HepG2 (cell line): ENCODE data around the gene UPF3A. TPM values are rescaled to one million over a fixed set of nuclear protein-coding genes. Genes with fewer than 3 reads are reported as not detected.

Experiments used
- ATAC-seq: fragments of 200-7000 bp; cut with Tn5 transposase; 3 replicates; pipeline ENCODE4 v1.9.1; 2020; ENCODE audit warnings: mild to moderate bottlenecking, moderate library complexity
- BruUV-seq: library from RNA; stranded (reverse); fragments of 400-500 nt; replicated peaks from 2 replicates; lab custom pipeline; 2021; lab: Mats Ljungman, UMichigan
- CTCF ChIA-PET: fragments of 300-600 bp; formaldehyde crosslinking; extraction: SDS; loops from one replicate; lab custom pipeline; 2021; ENCODE audit warnings: low total read pairs, inconsistent platforms, low intra/inter-chr PET ratio; lab: Yijun Ruan, JAX
- POLR2A ChIA-PET: fragments of 350-600 bp; sonication (Branson Sonifier 250); formaldehyde crosslinking; loops from one replicate; lab custom pipeline; 2020; ENCODE audit warnings: antibody characterized with exemption, inconsistent platforms; lab: Yijun Ruan, JAX
- DNase-seq: peaks from one replicate; pipeline ENCODE4 v3.0.0-alpha.2; 2015; ENCODE audit warnings: low spot score
- FAIRE-seq: peaks from 3 replicates; lab custom pipeline; 2011; peaks lifted over from hg19 to GRCh38; lab: Jason Lieb, UNC
- H2AFZ ChIP-seq: one replicate; pipeline ENCODE4 v1.6.1; 2011; ENCODE audit warnings: low read length, inconsistent platforms
- H3K27ac ChIP-seq: fragments of 300-600 bp; 3 replicates; pipeline ENCODE4 v1.8.0; 2011; ENCODE audit warnings: mixed run types, mild to moderate bottlenecking, mixed read lengths, low read length, inconsistent platforms; ENCODE audit not compliant: insufficient read depth; ENCODE audit errors: extremely low read length
- H3K27me3 ChIP-seq, 2 experiments: fragments of 200-600 bp in 1 of 2; 2 replicates in 1 of 2; 3 replicates in 1 of 2; pipeline versions ENCODE4 v1.6.0 to v1.8.0; 2011; ENCODE audit warnings: low read length in 2 of 2, mild to moderate bottlenecking in 2 of 2, moderate library complexity in 2 of 2, inconsistent platforms in 1 of 2; ENCODE audit not compliant: insufficient read depth in 2 of 2, control insufficient read depth in 1 of 2
- H3K36me3 ChIP-seq, 2 experiments: fragments of 200-600 bp in 1 of 2; replicated peaks in 1 of 2; 2 replicates in 1 of 2; 3 replicates in 1 of 2; pipeline versions ENCODE4 v1.5.1 to v1.8.0; 2011; ENCODE audit warnings: low read length in 2 of 2, inconsistent platforms in 1 of 2; ENCODE audit not compliant: insufficient read depth in 2 of 2, control insufficient read depth in 1 of 2
- H3K4me1 ChIP-seq: 2 replicates; pipeline ENCODE4 v1.5.1; 2012; ENCODE audit warnings: low read length, inconsistent platforms; ENCODE audit not compliant: insufficient read depth
- H3K4me2 ChIP-seq: 2 replicates; pipeline ENCODE4 v1.6.0; 2011; ENCODE audit warnings: low read depth, low read length, inconsistent platforms
- H3K4me3 ChIP-seq, 3 experiments: fragments of 200-600 bp in 1 of 3; sonication (generic), shearing (Covaris generic) in 1 of 3; replicated peaks in 1 of 3; 2 replicates each; pipeline ENCODE4 v1.5.1; 2011 to 2016; ENCODE audit warnings: low read length in 3 of 3, inconsistent platforms in 2 of 3, low read depth in 2 of 3, mild to moderate bottlenecking in 2 of 3, control low read depth in 1 of 3, mixed read lengths in 1 of 3; ENCODE audit not compliant: insufficient read depth in 1 of 3
- H3K79me2 ChIP-seq: one replicate; pipeline ENCODE4 v1.6.1; 2011; ENCODE audit warnings: low read length, inconsistent platforms; ENCODE audit not compliant: insufficient read depth
- H3K9ac ChIP-seq: 2 replicates; pipeline ENCODE4 v1.6.0; 2011; ENCODE audit warnings: mild to moderate bottlenecking, low read depth, low read length, inconsistent platforms; ENCODE audit not compliant: insufficient read depth
- H3K9me3 ChIP-seq: 2 replicates; pipeline ENCODE4 v1.5.1; 2012; ENCODE audit warnings: mild to moderate bottlenecking, low read length
- H4K20me1 ChIP-seq: 2 replicates; pipeline ENCODE4 v1.6.0; 2011; ENCODE audit warnings: inconsistent platforms, mild to moderate bottlenecking, low read length, moderate library complexity; ENCODE audit not compliant: insufficient read depth
- BCL6 ChIP-seq: IDR thresholded peaks from 2 replicates; pipeline ENCODE4 v1.6.1; 2016; ENCODE audit warnings: missing genetic modification reagents, missing compliant biosample characterization
- KDM1A ChIP-seq: IDR thresholded peaks from 2 replicates; pipeline ENCODE4 v1.6.1; 2016; ENCODE audit warnings: missing compliant biosample characterization
- KDM3A ChIP-seq: IDR thresholded peaks from 2 replicates; pipeline ENCODE4 v1.6.1; 2018; ENCODE audit warnings: low read depth, missing compliant biosample characterization
- KDM4B ChIP-seq: sonication (generic); formaldehyde crosslinking; IDR thresholded peaks from 2 replicates; pipeline ENCODE4 v1.4.0; 2020; ENCODE audit warnings: missing genetic modification reagents
- NR2F6 ChIP-seq, 2 experiments: IDR thresholded peaks; 2 replicates each; pipeline ENCODE4 v1.6.1; 2016; ENCODE audit warnings: antibody characterized with exemption in 1 of 2, mild to moderate bottlenecking in 1 of 2
- SPEN ChIP-seq: sonication (generic); formaldehyde crosslinking; IDR thresholded peaks from 2 replicates; pipeline ENCODE4 v1.5.1; 2020; ENCODE audit warnings: low read depth, mild to moderate bottlenecking, missing genetic modification reagents
- ZNF274 ChIP-seq: sonication (generic); formaldehyde crosslinking; IDR thresholded peaks from 2 replicates; pipeline ENCODE4 v1.5.1; 2020; ENCODE audit warnings: mild to moderate bottlenecking, missing genetic modification reagents
- ZNF746 ChIP-seq: sonication (generic); formaldehyde crosslinking; IDR thresholded peaks from 2 replicates; pipeline ENCODE4 v1.8.0; 2022; ENCODE audit warnings: mild to moderate bottlenecking, missing genetic modification reagents
- WGBS: methylation state at CpG from one replicate; pipeline ENCODE4 v1.1.6; 2017; ENCODE audit warnings: low lambda C conversion rate; 5-methylcytosine and 5-hydroxymethylcytosine counted together
- in situ Hi-C: cut with HindIII; loops from 2 replicates; pipeline ENCODE4 v1.10.0; 2017; ENCODE audit warnings: low pct_unique_long_range_greater_than_20kb; ENCODE audit not compliant: extremely low pct_ligation_motif_present
- intact Hi-C: fragments of 100-400 bp; cut with micrococcal nuclease; formaldehyde crosslinking; loops from one replicate; pipeline ENCODE4 v1.10.0; 2022; ENCODE audit not compliant: unreplicated experiment
- polyA plus RNA-seq, 8 experiments: library from polyadenylated mRNA; depleted of rRNA in 3 of 8; stranded (reverse) in 7 of 8; unstranded in 1 of 8; fragments of >200 nt; fragmentation: Illumina TruSeq in 4 of 8; extraction: Trizol in 4 of 8; gene quantifications; 2 replicates each; pipeline versions ENCODE4 v1.2.1 to v1.2.3, GENCODE V29; 2011 to 2016; ENCODE audit warnings: low read depth in 4 of 8, missing spikeins in 1 of 8, mixed read lengths in 1 of 8; ENCODE audit not compliant: insufficient read depth in 1 of 8
- total RNA-seq, 5 experiments: library from RNA; depleted of rRNA; stranded (reverse); fragments of >200 nt; fragmentation: Illumina TruSeq; extraction: Trizol; gene quantifications; 2 replicates each; pipeline ENCODE4 v1.2.3, GENCODE V29; 2016; ENCODE audit warnings: low read depth in 1 of 5
- TF ChIP-seq, protein P1 (sequence below): sonication (generic); formaldehyde crosslinking; IDR thresholded peaks from 2 replicates; pipeline ENCODE4 v1.8.0; 2022; ENCODE audit warnings: missing genetic modification reagents, mild to moderate bottlenecking, moderate library complexity, borderline replicate concordance
- TF ChIP-seq, protein P2 (sequence below), 2 experiments: fragments of 450-650 bp in 1 of 2; sonication (generic) in 1 of 2; formaldehyde crosslinking in 1 of 2; IDR thresholded peaks; 2 replicates each; pipeline versions ENCODE4 v1.6.1 to v1.8.0; 2016 to 2022; ENCODE audit warnings: antibody characterized with exemption in 1 of 2, mild to moderate bottlenecking in 1 of 2, missing genetic modification reagents in 1 of 2

The UPF3A gene
- total and polyA plus RNA-seq, 2 of the 13 experiments (the other 11 are each of a cell fraction or from before 2014, with no cell fraction given), result 60.2 to 63.8 TPM

DNA sequence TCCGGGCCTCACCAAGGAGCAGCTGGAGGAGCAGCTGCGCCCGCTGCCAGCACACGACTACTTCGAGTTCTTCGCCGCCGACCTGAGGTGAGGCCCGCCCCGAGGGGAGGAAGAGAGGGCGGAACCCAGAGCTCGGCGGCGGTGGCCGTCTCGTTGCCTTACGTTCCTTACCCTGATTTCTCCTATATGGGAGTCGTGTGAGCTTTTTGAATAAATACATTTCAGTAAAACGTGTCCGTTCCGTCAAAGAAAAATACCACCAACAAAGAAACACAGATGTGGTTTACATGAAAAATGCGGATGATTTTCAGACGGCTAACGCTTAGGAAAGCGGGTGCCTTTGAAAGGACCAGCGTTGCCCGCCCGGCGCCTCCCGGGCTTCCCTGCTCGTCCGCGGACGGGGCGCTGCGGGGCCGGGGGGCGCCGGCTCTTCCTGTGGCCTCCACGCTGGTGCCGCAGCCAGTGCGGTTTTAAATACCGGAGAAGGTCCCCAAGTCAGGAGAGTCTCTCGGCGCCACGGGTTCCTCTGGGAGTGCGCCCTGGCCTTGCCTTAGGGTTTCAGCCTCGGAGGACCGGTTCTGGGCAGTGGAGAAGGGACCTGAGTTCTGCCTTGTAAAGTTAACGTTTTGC is 755 bp downstream of the UPF3A start (continued):
- TF ChIP-seq ZNF746 (CRISPR knock-in tag), result peak; percentile 64; the same call in 1 of the 2 replicates
- no peak for TF ChIP-seq ZNF274 (CRISPR knock-in tag)
- TF ChIP-seq SPEN (CRISPR knock-in tag), result 0 out of 2 replicates have a peak, but pooled peaks have one; percentile 5
- no peak for TF ChIP-seq NR2F6 (IDR thresholded peaks at IDR 0.05)
- TF ChIP-seq NR2F6 (CRISPR knock-in tag; IDR thresholded peaks at IDR 0.05), result 0 out of 2 replicates have a peak, but pooled peaks have one; percentile 24

DNA sequence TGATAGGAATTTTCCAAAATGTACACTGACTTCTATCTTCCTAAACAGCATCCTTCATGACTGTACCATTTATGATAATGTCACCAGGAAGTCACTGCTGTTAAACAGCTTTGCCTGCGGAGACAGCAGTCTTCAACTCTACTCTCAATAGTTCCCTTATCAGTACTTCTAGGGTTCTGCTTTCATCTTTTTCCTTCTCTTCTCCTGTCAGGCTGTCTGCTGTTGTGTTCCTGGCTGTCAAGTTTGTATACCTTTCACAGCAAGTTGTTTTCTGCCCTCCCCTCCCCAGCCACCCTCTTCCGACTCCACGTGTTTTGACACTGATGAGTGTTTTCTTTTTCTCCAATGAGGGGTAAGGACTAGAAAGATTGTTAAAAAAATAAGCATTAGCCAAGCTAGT is 2.2 kb downstream of the UPF3A start:
- peak overlapping the region; percentile 13; the same call in 1 of the 2 replicates for H3K9ac ChIP-seq
- no peak overlapping the region for H2AFZ ChIP-seq
- H3K4me2 ChIP-seq, result peak overlapping the region; percentile 78
- TF ChIP-seq KDM4B (CRISPR knock-in tag) (no peak), KDM3A (no peak), BCL6 (CRISPR knock-in tag) (peak; percentile 53; the same call in 1 of the 2 replicates), KDM1A (CRISPR knock-in tag) (no peak)
- TF ChIP-seq, protein P1, sequence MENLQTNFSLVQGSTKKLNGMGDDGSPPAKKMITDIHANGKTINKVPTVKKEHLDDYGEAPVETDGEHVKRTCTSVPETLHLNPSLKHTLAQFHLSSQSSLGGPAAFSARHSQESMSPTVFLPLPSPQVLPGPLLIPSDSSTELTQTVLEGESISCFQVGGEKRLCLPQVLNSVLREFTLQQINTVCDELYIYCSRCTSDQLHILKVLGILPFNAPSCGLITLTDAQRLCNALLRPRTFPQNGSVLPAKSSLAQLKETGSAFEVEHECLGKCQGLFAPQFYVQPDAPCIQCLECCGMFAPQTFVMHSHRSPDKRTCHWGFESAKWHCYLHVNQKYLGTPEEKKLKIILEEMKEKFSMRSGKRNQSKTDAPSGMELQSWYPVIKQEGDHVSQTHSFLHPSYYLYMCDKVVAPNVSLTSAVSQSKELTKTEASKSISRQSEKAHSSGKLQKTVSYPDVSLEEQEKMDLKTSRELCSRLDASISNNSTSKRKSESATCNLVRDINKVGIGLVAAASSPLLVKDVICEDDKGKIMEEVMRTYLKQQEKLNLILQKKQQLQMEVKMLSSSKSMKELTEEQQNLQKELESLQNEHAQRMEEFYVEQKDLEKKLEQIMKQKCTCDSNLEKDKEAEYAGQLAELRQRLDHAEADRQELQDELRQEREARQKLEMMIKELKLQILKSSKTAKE (CRISPR knock-in tag), result no peak
- TF ChIP-seq, protein P2, sequence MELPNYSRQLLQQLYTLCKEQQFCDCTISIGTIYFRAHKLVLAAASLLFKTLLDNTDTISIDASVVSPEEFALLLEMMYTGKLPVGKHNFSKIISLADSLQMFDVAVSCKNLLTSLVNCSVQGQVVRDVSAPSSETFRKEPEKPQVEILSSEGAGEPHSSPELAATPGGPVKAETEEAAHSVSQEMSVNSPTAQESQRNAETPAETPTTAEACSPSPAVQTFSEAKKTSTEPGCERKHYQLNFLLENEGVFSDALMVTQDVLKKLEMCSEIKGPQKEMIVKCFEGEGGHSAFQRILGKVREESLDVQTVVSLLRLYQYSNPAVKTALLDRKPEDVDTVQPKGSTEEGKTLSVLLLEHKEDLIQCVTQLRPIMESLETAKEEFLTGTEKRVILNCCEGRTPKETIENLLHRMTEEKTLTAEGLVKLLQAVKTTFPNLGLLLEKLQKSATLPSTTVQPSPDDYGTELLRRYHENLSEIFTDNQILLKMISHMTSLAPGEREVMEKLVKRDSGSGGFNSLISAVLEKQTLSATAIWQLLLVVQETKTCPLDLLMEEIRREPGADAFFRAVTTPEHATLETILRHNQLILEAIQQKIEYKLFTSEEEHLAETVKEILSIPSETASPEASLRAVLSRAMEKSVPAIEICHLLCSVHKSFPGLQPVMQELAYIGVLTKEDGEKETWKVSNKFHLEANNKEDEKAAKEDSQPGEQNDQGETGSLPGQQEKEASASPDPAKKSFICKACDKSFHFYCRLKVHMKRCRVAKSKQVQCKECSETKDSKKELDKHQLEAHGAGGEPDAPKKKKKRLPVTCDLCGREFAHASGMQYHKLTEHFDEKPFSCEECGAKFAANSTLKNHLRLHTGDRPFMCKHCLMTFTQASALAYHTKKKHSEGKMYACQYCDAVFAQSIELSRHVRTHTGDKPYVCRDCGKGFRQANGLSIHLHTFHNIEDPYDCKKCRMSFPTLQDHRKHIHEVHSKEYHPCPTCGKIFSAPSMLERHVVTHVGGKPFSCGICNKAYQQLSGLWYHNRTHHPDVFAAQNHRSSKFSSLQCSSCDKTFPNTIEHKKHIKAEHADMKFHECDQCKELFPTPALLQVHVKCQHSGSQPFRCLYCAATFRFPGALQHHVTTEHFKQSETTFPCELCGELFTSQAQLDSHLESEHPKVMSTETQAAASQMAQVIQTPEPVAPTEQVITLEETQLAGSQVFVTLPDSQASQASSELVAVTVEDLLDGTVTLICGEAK (IDR thresholded peaks at IDR 0.05), result no peak
- TF ChIP-seq, protein P2 (CRISPR knock-in tag; IDR thresholded peaks at IDR 0.05), result no peak
- H3K4me1 ChIP-seq, result peaks cover 45% of the 10 kb centered on the region
- BruUV-seq, result no TSS peak
- ATAC-seq (no peak), FAIRE-seq (no peak), DNase-seq (peak; percentile 10)
- peak overlapping the region; percentile 38 for H3K27ac ChIP-seq
- peaks cover 7% of the 10 kb centered on the region; the same call in 1 of the 2 replicates for H4K20me1 ChIP-seq
- H3K79me2 ChIP-seq, result peaks cover 42% of the 10 kb centered on the region
- 58% methylated on average over 3 of the region's 3 CpGs for WGBS
- no peaks in the 10 kb centered on the region for H3K9me3 ChIP-seq
- CTCF ChIA-PET, result no interaction called here
- peak overlapping the region in 1 of 3 experiments; percentile 16; a peak in 1 of 6 replicates for H3K4me3 ChIP-seq
- POLR2A ChIA-PET, result no interaction called here
- in situ Hi-C loops, result no loop called here
- peaks cover 7 to 40% of the 10 kb centered on the region in 2 experiments; a peak in 4 of 5 replicates for H3K36me3 ChIP-seq
- intact Hi-C loops, result no loop called here
- no peaks in the 10 kb centered on the region; a peak in 1 of 5 replicates for H3K27me3 ChIP-seq
